Measurements from ENCODE around the gene MAN1B1.

- no peak for TF ChIP-seq CTCF (IDR thresholded peaks at IDR 0.05)
- TF ChIP-seq POLR2AphosphoS5 (IDR thresholded peaks at IDR 0.05) = no peak
Measured at GRCh38 chr9:137136261-137136880, 49.6 kb downstream of the MAN1B1 start.

Measured in prostate gland (tissue), 2 donors.